IPS-11a (cell line): ENCODE data around the gene TNFSF9.
"Not testable (repeated sequence)": the region's sequence is repeated elsewhere in the genome, so short reads cannot be mapped to it uniquely, and the experiment has no call there.

Experiments used
- H3K4me3 ChIP-seq: one replicate; pipeline ENCODE4 v1.5.1; 2013; ENCODE audit warnings: low read depth, low read length, control low read depth

Gene TNFSF9

DNA sequence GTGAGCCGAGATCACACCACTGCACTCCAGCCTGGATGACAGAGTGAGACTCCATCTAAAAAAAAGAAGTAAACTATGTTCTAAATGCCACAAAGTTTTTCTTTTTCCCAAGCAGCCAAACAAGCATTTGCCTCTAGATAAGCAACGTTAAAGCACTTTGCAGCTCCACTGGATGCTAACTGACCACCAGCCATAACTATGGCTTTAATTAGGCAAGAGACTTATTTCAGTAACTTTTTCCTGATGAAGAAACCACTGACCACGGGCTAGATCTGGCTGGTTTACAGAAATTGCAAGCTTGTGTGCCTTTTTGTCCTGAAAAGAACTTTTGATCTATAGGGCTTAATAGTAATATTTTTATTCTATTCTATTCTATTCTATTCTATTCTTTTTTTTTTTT lies 38.0 kb downstream of the TNFSF9 start:
- H3K4me3 ChIP-seq: no peak overlapping the region

DNA sequence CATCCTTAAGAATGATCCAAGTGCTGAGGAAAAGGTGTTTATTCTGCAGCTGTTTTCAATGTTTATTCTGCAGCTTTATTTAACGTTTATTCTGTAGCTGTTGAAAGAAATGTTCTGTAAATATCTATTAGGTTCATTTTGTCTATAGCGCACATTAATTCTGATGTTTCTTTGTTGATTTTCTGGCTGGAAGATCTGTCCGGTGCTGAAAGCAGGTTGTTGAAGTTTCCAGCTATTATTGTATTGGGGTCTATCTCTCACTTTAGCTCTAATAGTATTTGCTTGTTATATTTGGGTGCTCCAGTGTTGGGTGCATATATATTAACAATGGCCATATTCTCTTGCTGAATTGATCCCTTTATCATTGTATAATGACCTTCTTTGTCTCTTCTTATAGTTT lies 39.9 kb downstream of the TNFSF9 start:
- H3K4me3 ChIP-seq: no peak overlapping the region

DNA sequence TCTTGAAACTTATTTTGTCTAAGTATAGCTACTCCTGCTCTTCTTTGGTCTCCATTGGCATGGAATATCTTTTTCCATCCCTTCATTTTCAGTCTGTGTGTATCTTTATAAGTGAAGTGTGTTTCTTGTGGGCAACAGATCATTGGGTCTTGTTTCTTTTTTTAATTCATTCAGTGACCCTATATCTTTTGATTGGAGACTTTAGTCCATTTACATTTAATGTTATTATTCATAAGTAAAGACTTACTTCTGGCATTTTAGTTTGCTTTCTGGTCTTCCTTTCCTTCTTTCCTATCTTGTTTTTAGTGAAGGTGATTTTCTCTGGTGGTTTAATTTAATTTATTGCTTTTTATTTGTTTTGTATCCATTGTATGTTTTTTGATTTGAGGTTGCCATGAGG lies 40.3 kb downstream of the TNFSF9 start:
- no peak overlapping the region for H3K4me3 ChIP-seq

DNA sequence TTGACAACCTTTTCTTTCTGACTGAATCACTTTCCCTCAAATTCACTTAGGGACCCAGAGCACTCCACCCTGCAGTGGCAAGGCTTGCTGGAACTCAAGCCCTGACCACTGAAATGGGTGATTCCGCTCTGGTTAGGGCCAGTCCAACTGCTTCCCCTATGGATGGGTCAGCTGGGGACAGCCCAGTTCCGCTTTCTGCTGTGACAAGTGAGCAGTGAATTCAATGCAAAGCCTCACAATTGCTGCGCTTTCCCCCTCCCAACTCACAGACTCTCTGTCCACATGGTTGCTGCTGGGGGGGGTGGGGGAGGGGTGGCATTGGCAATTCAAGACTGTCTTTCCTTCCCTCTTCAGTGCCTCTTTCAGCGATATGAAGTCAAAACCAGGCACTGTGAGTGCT lies 41.4 kb downstream of the TNFSF9 start:
- no peak overlapping the region for H3K4me3 ChIP-seq

DNA sequence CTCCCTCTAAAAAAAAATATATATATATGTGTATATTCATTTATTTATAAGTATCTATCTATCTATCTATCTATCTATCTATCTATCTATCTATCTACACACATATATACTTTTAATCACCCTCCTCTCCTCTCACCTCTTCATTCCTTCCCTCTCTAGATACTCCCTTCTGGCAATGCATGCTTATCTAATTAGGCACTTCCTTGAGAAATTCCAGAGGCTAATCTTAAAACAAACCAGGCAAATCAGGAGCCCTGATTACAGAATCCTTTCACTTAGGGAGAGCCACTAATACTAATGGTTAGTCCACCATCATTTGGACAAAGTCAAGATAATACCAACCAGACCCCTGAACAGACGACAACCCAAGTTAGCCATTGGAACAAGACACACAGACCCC lies 42.5 kb downstream of the TNFSF9 start:
- H3K4me3 ChIP-seq: no peak overlapping the region

DNA sequence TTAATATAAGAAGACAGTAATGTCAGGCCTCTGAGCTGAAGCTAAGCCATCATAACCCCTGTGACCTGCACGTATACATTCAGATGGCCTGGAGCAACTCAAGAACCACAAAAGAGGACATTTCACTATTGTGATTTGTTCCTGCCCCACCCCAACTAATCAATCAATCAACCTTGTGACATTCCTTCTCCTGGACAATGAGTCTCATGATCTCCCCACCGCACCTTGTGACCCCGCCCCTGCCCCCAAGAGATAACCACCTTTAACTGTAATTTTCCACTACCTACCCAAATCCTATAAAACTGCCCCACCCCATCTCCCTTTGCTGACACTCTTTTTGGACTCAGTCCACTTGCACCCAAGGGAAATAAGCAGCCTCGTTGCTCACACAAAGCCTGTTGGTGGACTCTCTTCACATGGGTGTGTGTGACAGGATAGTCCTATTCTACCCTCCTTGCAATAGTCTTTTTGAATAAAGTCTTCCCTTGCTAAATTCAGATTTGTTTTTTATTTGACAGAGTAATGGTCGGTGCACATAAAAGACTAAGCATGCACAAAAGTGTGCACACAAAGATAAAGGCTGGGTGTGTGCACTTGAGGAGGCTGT lies 46.1 kb downstream of the TNFSF9 start:
- H3K4me3 ChIP-seq: no peak overlapping the region

DNA sequence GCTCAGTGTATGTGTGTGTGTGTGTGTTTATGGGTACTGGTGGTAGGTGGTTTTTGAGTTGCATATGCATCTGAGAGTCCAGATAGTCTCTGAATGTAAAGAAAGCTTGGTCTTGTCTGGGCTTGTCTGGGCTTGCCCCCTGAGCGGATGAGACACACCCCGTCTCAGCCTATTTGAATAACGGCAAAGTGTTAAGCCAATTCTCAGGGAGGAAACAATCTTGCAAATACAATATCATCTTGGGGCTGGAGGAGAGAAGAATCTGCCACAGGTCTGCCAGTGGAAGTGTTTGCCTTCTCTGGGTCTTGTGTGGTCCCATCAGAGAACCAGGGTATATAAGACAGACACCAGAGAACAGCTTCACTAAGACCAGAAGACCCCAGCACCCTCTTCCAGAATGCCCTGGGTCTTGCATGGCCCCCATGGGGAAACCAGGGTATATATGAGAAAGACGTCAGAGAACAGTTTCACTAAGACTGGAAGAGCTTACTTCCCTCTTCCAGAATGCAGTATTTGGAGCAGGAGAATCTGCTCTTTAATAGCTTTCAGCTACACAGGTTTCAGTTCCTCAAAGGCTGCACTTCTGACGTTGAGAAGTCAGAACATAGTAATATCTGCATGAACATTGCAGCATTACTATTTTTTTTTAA lies 46.8 kb downstream of the TNFSF9 start:
- H3K4me3 ChIP-seq: no peak overlapping the region

DNA sequence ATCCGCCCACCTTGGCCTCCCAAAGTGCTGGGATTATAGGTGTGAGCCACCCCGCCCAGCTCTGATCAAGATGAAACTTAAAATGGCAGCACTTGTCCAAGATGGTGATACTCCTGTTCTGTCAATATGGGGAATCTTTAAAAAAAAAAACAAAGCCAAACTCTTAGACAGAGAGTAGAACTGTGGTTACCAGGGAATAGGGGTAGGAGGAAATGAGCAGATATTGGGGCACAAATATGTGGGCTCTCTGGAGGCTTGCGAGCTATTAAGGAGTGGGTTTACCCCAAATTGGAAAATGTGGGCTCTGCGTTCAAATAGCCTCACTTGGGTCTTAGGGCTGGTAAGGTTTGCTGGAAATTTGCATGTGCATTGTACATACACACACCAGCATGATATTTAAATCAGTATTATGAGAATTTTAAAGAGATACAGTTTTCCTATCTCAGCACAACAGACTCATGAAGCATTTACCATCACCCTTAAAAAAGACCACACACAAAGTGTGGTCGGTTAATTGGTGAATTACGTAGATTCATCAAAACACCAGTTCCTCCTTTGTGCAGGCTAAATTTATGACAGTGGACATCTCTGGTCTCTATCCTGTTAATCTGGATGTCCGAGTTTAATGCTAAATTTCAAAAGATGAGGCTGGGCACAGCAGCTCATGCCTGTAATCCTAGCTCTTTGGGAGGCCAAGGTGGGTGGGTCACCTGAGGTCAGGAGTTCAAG lies 48.8 kb downstream of the TNFSF9 start:
- no peak overlapping the region for H3K4me3 ChIP-seq

DNA sequence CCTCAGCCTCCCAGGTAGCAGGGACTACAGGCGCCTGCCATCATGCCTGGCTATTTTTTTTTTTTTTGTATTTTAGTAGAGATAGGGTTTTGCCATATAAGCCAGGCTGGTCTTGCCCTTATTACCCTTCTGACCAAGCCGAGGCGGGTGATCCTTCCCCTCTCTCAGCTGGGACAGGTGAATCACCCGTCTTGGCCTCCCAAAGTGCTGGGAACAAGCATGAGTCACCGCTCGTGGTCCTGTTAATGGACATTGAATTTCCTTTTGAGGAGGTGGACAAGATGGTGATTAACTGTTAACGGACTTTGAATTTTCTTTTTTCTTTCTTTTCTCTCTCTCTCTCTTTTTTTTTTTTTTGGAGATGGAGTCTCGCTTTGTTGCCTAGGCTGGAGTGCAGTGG lies 49.5 kb downstream of the TNFSF9 start:
- no peak overlapping the region for H3K4me3 ChIP-seq

DNA sequence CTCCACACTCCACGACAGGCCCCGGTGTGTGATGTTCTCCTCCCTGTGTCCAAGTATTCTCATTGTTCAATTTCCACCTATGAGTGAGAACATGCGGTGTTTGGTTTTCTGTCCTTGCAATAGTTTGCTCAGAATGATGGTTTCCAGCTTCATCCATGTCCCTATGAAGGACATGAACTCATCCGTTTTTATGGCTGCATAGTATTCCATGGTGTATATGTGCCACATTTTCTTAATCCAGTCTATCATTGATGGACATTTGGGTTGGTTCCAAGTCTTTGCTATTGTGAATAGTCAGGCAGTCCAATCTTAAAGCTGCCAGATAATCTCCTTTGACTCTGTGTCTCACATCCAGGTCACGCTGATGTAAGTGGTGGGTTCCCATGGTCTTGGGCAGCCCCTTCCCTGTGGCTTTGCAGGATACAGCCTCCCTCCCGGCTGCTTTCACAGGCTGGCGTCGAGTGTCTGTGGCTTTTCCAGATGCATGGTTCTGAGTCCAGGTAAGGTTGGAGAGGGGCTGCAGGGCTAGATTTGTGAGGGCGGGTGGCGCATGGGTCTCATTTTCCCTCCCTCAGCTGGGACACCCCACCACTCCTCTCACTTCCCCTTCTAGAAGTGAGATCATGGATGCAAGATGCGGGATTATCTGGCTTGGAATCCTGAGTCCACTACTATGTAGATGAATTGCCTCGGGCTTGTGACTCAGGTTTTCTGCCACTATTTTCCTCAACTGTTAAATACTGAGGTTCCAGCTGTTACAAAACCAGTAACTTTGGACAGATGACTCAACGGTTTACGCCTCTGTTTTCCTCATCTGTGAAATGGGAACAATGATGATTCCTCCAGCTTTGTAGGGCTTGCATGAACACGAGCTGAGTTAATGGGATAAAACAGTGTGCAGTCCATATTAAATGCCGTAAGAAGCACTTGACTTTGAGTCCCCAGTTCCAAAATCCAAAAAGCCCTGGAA lies 52.0 kb downstream of the TNFSF9 start:
- H3K4me3 ChIP-seq: not testable (repeated sequence)
